ENCODE results near the gene PINK1. TPM values are rescaled to one million over a fixed set of nuclear protein-coding genes. Genes with fewer than 3 reads are reported as not detected.

The PINK1 gene
- total and polyA plus RNA-seq, 7 experiments from 2014 or later = 4.3 to 30.8 (median 17.0) TPM

DNA sequence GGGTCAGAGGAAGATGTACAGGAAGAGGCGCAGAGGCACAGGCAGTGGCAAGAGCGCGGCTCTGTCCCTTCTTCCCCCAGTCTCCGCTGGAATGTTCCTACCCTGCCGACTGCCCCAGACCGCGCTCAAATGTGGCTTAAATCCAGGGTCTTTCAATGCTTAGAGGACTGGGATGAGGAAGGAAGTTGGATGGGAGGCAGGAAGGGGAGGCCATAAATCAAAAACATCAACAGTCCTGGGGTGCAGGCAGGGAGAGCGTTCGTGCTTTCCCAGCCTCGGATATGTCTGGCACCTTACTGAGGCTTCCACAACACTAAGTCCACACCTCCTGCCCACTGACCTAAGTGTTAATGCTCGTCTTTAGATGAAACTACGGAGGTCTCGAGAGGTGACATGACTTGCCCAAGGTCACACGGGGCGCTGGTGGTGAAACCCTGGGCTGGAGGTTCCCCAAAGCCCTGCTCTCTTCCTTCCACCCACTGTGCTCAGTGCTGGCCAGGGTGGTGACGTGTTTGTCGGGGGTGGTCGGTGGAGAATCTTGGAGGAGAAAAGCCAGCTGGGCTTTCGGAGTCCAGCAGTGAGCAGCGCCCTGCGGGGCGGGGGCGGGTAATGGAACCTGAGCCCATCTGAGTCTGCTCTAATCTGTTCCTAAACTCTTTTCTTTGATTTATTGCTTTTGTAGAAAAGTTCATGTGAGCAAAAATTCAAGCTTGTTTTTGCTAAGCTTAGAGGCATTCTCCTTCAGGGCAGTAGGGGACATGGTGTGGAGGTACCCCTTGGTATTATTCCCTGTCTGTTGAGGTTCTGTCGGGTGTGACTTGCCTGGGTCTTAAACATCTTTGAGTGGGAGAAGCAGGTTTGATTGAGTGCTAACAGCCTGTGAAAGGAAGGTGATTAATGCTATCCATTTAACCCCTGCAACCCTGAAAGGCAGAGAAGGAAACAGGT, 43.7 kb upstream of the PINK1 start:
- CTCF ChIA-PET = no interaction called here
- POLR2A ChIA-PET = no interaction called here

DNA sequence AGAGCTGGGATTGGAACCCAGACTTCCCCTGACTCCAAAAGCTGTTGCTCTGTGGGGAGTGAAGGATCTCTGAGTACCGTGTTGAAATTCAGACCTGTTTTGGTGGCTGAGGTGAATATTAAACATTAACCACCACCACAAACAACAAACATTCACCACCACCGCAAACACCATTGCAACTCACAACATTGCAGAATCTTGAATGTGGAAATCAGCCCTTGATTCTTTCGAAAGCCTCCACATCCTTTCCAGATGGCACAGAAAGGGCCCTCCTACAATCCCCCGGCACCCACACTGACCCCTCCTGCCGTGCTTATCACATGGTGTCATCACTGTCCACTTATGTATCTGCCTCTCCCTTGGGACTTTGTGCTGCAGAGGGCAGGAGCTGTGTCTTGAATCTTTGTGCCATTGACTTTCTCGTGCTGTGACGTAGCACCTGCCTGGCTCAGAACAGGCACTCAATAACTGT, 42.9 kb upstream of the PINK1 start:
- H3K27me3 ChIP-seq (ENCODE audit: control insufficient read depth in 2 of 2, insufficient read depth in 2 of 2, low read length in 2 of 2) = peaks cover 0 to 8% of the 10 kb centered on the region in 2 donors
- no peaks in the 10 kb centered on the region for H3K9me3 ChIP-seq (ENCODE audit: control insufficient read depth in 2 of 3, low read length in 3 of 3)
- peaks cover 0 to 2% (median 0%) of the 10 kb centered on the region in 11 donors for H3K9me3 Mint-ChIP-seq
- peak overlapping the region in 1 of 10 donors; percentile 24 for H3K4me3 Mint-ChIP-seq
- ChIA-PET CTCF (no interaction called here), POLR2A (no interaction called here)
- H3K36me3 ChIP-seq (ENCODE audit: control insufficient read depth in 2 of 3, insufficient read depth in 3 of 3, low read length in 3 of 3) = no peaks in the 10 kb centered on the region
- intact Hi-C loops (cut with micrococcal nuclease) = no loop called here
- DNase-seq (no peak), ATAC-seq (peak; percentile 74)
- peaks cover 0 to 5% (median 0%) of the 10 kb centered on the region in 5 donors for H3K36me3 Mint-ChIP-seq
- H3K27ac ChIP-seq (ENCODE audit: low read depth, low read length) = no peak overlapping the region
- no peaks in the 10 kb centered on the region for H3K4me1 ChIP-seq (ENCODE audit: control insufficient read depth in 2 of 2, insufficient read depth in 2 of 2, low read length in 2 of 2)
- H3K27ac Mint-ChIP-seq = no peak overlapping the region
- no peak overlapping the region for H3K4me3 ChIP-seq (ENCODE audit: low read length)
- H3K4me1 Mint-ChIP-seq = peaks cover 0 to 10% (median 4%) of the 10 kb centered on the region in 7 donors
- H3K27me3 Mint-ChIP-seq = peaks cover 41 to 61% (median 53%) of the 10 kb centered on the region in 5 donors

More for the DNA sequence above, 43.7 kb upstream of the PINK1 start:
- DNase-seq = no peak
- peaks cover 41 to 61% (median 58%) of the 10 kb centered on the region in 5 donors for H3K27me3 Mint-ChIP-seq
- peak overlapping the region in 1 of 10 donors; percentile 24 for H3K4me3 Mint-ChIP-seq
- Histone ChIP-seq H3K27me3 (ENCODE audit: control insufficient read depth in 2 of 2, insufficient read depth in 2 of 2, low read length in 2 of 2) (peaks cover 0 to 8% of the 10 kb centered on the region in 2 donors), H3K4me1 (ENCODE audit: control insufficient read depth in 2 of 2, insufficient read depth in 2 of 2, low read length in 2 of 2) (no peaks in the 10 kb centered on the region), H3K27ac (ENCODE audit: low read depth, low read length) (no peak overlapping the region), H3K9me3 (ENCODE audit: control insufficient read depth in 2 of 3, low read length in 3 of 3) (no peaks in the 10 kb centered on the region), H3K36me3 (ENCODE audit: control insufficient read depth in 2 of 3, insufficient read depth in 3 of 3, low read length in 3 of 3) (no peaks in the 10 kb centered on the region), H3K4me3 (ENCODE audit: low read length) (no peak overlapping the region)
- H3K36me3 Mint-ChIP-seq = peaks cover 0 to 5% (median 0%) of the 10 kb centered on the region in 5 donors
- no peak overlapping the region for H3K27ac Mint-ChIP-seq
- peak; percentile 55 for ATAC-seq
- H3K4me1 Mint-ChIP-seq = peaks cover 0 to 10% (median 4%) of the 10 kb centered on the region in 7 donors
- intact Hi-C loops (cut with micrococcal nuclease) = no loop called here
- H3K9me3 Mint-ChIP-seq = peaks cover 0 to 2% (median 0%) of the 10 kb centered on the region in 11 donors

DNA sequence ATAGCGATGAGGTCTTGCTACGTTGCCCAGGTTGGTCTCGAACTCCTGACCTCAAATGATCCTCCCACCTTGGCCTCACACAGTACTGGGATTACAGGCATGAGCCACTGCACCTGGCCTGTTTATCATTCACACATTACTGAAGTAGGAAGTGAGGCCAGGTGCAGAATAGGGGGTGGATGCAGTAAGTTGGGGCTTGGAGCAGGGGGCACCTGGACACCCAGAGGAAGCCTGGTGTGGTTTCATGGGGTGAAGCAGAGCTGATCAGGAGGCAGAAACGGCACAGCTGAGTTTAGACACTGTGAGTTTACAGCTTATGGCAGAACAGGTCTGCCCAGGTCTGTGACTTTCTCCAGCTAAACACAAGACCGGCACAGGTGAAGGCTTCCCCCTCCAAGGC, 39.5 kb upstream of the PINK1 start:
- H3K9me3 Mint-ChIP-seq = peaks cover 0 to 2% (median 0%) of the 10 kb centered on the region in 11 donors
- Histone ChIP-seq H3K27me3 (ENCODE audit: control insufficient read depth in 2 of 2, insufficient read depth in 2 of 2, low read length in 2 of 2) (peaks cover 0 to 2% of the 10 kb centered on the region in 2 donors), H3K4me1 (ENCODE audit: control insufficient read depth in 2 of 2, insufficient read depth in 2 of 2, low read length in 2 of 2) (no peaks in the 10 kb centered on the region), H3K9me3 (ENCODE audit: control insufficient read depth in 2 of 3, low read length in 3 of 3) (no peaks in the 10 kb centered on the region), H3K4me3 (ENCODE audit: low read length) (no peak overlapping the region), H3K36me3 (ENCODE audit: control insufficient read depth in 2 of 3, insufficient read depth in 3 of 3, low read length in 3 of 3) (no peaks in the 10 kb centered on the region), H3K27ac (ENCODE audit: low read depth, low read length) (no peak overlapping the region)
- no peak for DNase-seq
- H3K36me3 Mint-ChIP-seq = peaks cover 0 to 5% (median 0%) of the 10 kb centered on the region in 5 donors
- peaks cover 0 to 8% (median under 1%) of the 10 kb centered on the region in 7 donors for H3K4me1 Mint-ChIP-seq
- ATAC-seq = no peak
- intact Hi-C loops (cut with micrococcal nuclease) = no loop called here
- H3K4me3 Mint-ChIP-seq = no peak overlapping the region
- ChIA-PET CTCF (no interaction called here), POLR2A (no interaction called here)
- H3K27ac Mint-ChIP-seq = no peak overlapping the region
- H3K27me3 Mint-ChIP-seq = peaks cover 27 to 49% (median 38%) of the 10 kb centered on the region in 5 donors

DNA sequence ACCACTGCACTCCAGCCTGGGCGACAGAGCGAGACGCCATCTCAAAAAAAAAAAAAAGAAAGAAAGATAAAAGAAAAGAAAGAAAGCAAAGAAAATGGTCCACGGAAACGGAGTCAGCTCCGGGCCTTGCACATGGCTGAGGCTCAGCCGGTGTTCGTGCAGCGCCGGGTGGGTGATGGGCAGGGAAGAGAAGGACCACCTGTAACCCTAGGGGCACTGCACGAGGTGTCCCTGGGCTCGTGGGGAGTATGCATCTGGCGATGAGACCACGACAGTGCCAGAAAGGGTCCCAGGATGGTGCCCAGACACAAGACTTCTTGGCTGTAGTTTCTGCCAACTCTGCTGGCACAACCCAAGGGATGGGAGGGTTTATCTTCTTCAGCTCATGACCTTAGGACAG, 38.5 kb upstream of the PINK1 start:
- POLR2A ChIA-PET = no interaction called here
- no peaks in the 10 kb centered on the region for H3K36me3 ChIP-seq (ENCODE audit: control insufficient read depth in 2 of 3, insufficient read depth in 3 of 3, low read length in 3 of 3)
- no peak overlapping the region for H3K4me3 ChIP-seq (ENCODE audit: low read length)
- CTCF ChIA-PET = no interaction called here
- DNase-seq = no peak
- H3K27me3 ChIP-seq (ENCODE audit: control insufficient read depth in 2 of 2, insufficient read depth in 2 of 2, low read length in 2 of 2) = no peaks in the 10 kb centered on the region
- no peaks in the 10 kb centered on the region for H3K4me1 ChIP-seq (ENCODE audit: control insufficient read depth in 2 of 2, insufficient read depth in 2 of 2, low read length in 2 of 2)
- peaks cover 0 to 2% (median 0%) of the 10 kb centered on the region in 11 donors for H3K9me3 Mint-ChIP-seq
- H3K9me3 ChIP-seq (ENCODE audit: control insufficient read depth in 2 of 3, low read length in 3 of 3) = no peaks in the 10 kb centered on the region
- no peak overlapping the region for H3K27ac Mint-ChIP-seq
- peaks cover 0 to 5% (median 0%) of the 10 kb centered on the region in 7 donors for H3K4me1 Mint-ChIP-seq
- H3K36me3 Mint-ChIP-seq = peaks cover 0 to 5% (median 0%) of the 10 kb centered on the region in 5 donors
- no peak overlapping the region for H3K27ac ChIP-seq (ENCODE audit: low read depth, low read length)
- intact Hi-C loops (cut with micrococcal nuclease) = no loop called here
- peaks cover 19 to 44% (median 28%) of the 10 kb centered on the region in 5 donors for H3K27me3 Mint-ChIP-seq
- H3K4me3 Mint-ChIP-seq = no peak overlapping the region
- no peak for ATAC-seq

DNA sequence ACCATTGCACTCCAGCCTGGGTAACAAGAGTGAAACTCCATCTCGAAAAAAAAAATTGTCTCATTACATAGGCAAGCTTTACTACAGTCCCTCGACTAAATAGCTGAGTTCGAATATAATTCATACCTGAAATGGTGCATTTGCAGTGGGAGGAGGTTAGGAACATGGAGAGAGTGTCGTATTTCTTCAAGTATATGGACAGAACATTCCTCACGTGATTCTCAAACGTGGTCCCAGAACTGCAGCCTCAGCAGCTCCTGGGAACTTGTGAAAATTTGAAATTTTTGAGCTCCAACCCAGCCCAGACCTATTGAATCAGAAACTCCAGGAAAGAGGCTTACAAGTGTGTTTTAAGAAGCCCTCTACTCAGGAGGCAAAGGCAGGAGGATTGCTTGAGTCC, 37.2 kb upstream of the PINK1 start:
- H3K27me3 Mint-ChIP-seq = peaks cover 11 to 32% (median 17%) of the 10 kb centered on the region in 5 donors
- H3K4me1 Mint-ChIP-seq = peaks cover 0 to 2% (median 0%) of the 10 kb centered on the region in 7 donors
- ATAC-seq (no peak), DNase-seq (no peak)
- no peaks in the 10 kb centered on the region for H3K4me1 ChIP-seq (ENCODE audit: control insufficient read depth in 2 of 2, insufficient read depth in 2 of 2, low read length in 2 of 2)
- peaks cover 0 to 2% (median 0%) of the 10 kb centered on the region in 11 donors for H3K9me3 Mint-ChIP-seq
- H3K4me3 Mint-ChIP-seq = no peak overlapping the region
- ChIA-PET CTCF (no interaction called here), POLR2A (no interaction called here)
- H3K27me3 ChIP-seq (ENCODE audit: control insufficient read depth in 2 of 2, insufficient read depth in 2 of 2, low read length in 2 of 2) = no peaks in the 10 kb centered on the region
- no peaks in the 10 kb centered on the region for H3K36me3 Mint-ChIP-seq
- intact Hi-C loops (cut with micrococcal nuclease) = no loop called here
- H3K27ac ChIP-seq (ENCODE audit: low read depth, low read length) = no peak overlapping the region
- no peak overlapping the region for H3K27ac Mint-ChIP-seq
- H3K9me3 ChIP-seq (ENCODE audit: control insufficient read depth in 2 of 3, low read length in 3 of 3) = no peaks in the 10 kb centered on the region
- no peak overlapping the region for H3K4me3 ChIP-seq (ENCODE audit: low read length)
- H3K36me3 ChIP-seq (ENCODE audit: control insufficient read depth in 2 of 3, insufficient read depth in 3 of 3, low read length in 3 of 3) = no peaks in the 10 kb centered on the region

DNA sequence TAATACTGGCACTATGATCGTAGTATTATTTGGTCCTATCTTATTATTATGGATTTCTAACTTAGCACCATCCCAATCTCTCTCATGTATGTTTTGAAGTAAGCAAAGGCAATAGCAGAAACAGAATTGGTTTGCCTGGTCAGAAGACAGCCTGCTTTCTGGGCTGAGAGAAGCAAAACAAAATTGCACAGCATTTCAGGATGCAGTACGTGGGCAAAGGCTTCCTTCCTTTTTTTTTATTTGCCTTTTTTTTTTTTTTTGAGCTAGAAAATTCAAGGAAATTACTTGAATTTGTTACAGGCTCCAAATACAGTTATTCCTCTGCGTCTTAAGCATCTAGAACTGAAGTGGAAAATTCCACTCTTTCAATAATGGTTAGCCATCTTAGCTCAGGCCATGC, 35.6 kb upstream of the PINK1 start:
- Mint-ChIP-seq H3K27ac (no peak overlapping the region), H3K4me3 (no peak overlapping the region), H3K36me3 (no peaks in the 10 kb centered on the region), H3K9me3 (peaks cover 0 to 2% (median 0%) of the 10 kb centered on the region in 11 donors), H3K27me3 (peaks cover 1 to 22% (median 10%) of the 10 kb centered on the region in 5 donors), H3K4me1 (peaks cover 0 to 2% (median 0%) of the 10 kb centered on the region in 7 donors)
- intact Hi-C loops (cut with micrococcal nuclease) = no loop called here
- H3K4me3 ChIP-seq (ENCODE audit: low read length) = no peak overlapping the region
- POLR2A ChIA-PET = no interaction called here
- no peaks in the 10 kb centered on the region for H3K4me1 ChIP-seq (ENCODE audit: control insufficient read depth in 2 of 2, insufficient read depth in 2 of 2, low read length in 2 of 2)
- no peak overlapping the region for H3K27ac ChIP-seq (ENCODE audit: low read depth, low read length)
- DNase-seq (no peak), ATAC-seq (no peak)
- CTCF ChIA-PET = no interaction called here
- H3K36me3 ChIP-seq (ENCODE audit: control insufficient read depth in 2 of 3, insufficient read depth in 3 of 3, low read length in 3 of 3) = no peaks in the 10 kb centered on the region
- no peaks in the 10 kb centered on the region for H3K9me3 ChIP-seq (ENCODE audit: control insufficient read depth in 2 of 3, low read length in 3 of 3)
- H3K27me3 ChIP-seq (ENCODE audit: control insufficient read depth in 2 of 2, insufficient read depth in 2 of 2, low read length in 2 of 2) = no peaks in the 10 kb centered on the region
